ENCODE results near the gene TLR1. TPM values are rescaled to one million over a fixed set of nuclear protein-coding genes. Genes with fewer than 3 reads are reported as not detected.

TLR1 gene
- total RNA-seq, 1 donor from 2014 or later, result 0.34 TPM

DNA sequence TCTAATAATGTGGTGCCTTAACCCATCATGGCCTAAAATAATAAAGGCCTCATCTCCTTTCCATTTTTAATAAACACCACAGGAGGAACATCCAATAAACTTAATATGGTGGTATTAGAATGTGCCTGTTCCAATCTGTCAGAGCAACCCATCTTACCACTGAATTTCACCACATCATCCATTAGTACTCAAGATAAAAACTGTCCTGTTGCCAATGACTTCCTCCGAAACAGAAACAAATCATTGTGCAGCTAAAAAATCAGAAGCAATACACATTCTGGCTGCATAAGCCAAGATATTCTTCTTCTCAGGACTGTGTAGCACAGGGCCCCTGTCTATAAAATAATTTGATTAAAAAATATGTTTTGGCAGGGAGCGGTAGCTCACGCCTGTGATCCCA, 40.3 kb downstream of the TLR1 start:
- peaks cover 4% of the 10 kb centered on the region for H3K9me3 Mint-ChIP-seq
- intact Hi-C loops (cut with micrococcal nuclease), result no loop called here
- DNase-seq (ENCODE audit: low spot score), result no peak
- H3K27ac Mint-ChIP-seq, result no peak overlapping the region
- no peak overlapping the region for H3K4me3 Mint-ChIP-seq (ENCODE audit: low read depth)
- H3K36me3 Mint-ChIP-seq (ENCODE audit: low read depth), result no peaks in the 10 kb centered on the region
- H3K4me1 Mint-ChIP-seq (ENCODE audit: low read depth), result peaks cover 13% of the 10 kb centered on the region
- peaks cover 6% of the 10 kb centered on the region for H3K27me3 Mint-ChIP-seq (ENCODE audit: low read depth)

DNA sequence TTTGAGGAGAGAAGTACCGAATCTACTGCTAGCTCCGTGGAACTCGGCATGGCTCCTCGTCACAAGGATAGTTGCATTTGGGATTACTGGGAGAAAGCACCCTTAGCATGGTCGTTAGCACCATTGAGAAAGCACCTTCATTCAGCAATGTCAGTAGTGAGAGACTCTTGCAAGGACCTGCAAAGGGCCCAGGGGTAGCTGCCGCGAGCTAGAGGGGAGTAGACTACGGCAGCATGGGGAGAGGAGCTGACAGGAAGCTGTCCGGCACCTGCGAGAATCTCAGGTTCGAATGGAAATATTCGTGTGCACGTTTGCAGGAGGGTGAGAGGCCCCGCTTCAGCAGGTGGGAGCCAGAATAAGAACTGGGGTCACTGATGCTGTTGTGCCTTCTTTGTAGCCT, 42.0 kb downstream of the TLR1 start:
- Mint-ChIP-seq H3K36me3 (ENCODE audit: low read depth) (no peaks in the 10 kb centered on the region), H3K27me3 (ENCODE audit: low read depth) (peaks cover 3% of the 10 kb centered on the region), H3K27ac (no peak overlapping the region), H3K4me1 (ENCODE audit: low read depth) (peaks cover 16% of the 10 kb centered on the region), H3K9me3 (peaks cover 4% of the 10 kb centered on the region), H3K4me3 (ENCODE audit: low read depth) (no peak overlapping the region)
- no peak for DNase-seq (ENCODE audit: low spot score)
- intact Hi-C loops (cut with micrococcal nuclease), result no loop called here

DNA sequence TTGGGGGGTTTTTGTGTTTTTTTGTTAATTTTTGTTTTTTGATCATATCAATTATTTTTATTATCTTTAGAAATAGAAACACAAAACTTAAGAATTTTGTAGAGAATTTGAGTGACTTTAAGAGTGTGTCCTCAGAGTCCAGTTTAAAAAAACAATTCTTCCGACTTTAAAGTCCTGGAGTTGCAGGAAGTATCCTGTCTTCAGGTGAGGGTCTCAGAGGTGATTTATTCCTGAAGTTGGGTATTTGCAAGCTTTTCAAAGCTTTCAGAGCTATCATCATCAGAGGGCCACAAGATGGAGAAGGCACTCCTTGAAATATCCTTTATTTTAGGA, 44.8 kb downstream of the TLR1 start:
- intact Hi-C loops (cut with micrococcal nuclease), result loop anchor here (1.0 to 2.0 kb wide), 4 partner anchors 24 to 375 kb away; partner anchors contain the start of genes TLR1 and TLR6
- H3K27ac Mint-ChIP-seq, result no peak overlapping the region
- H3K4me3 Mint-ChIP-seq (ENCODE audit: low read depth), result no peak overlapping the region
- H3K27me3 Mint-ChIP-seq (ENCODE audit: low read depth), result peaks cover 5% of the 10 kb centered on the region
- DNase-seq (ENCODE audit: low spot score), result no peak
- H3K9me3 Mint-ChIP-seq, result no peaks in the 10 kb centered on the region
- H3K4me1 Mint-ChIP-seq (ENCODE audit: low read depth), result peaks cover 16% of the 10 kb centered on the region
- no peaks in the 10 kb centered on the region for H3K36me3 Mint-ChIP-seq (ENCODE audit: low read depth)

DNA sequence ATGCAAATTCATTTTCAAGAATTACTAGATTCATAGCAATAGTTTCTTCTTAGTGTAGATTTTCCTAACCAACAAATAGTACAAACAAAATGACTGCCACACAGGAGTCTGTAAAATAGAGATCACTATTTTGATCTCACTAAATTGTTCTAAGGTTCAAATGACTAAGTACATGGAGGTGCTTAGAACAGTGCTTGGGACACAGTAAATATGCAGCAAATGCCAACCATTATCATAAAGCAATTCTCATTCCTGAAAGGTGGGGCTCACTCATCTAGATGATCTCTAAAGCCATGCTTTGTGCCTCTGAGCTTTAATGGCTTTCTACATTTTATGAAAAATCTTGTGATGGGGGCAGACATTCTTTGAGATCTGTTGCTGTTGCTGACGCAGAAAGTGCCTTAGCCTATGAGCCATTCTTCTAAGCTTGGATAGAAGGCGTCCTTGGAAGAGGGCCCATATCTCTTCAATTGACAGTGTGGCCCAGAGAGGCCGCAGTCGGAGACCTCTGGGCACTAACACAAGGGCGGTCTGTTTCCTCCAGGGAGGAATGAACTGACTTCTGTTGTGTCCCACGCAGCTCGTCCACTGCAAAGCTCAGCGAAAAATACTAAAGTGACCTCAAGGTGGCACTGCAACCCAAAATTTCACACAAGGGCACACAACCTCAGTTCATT, 45.3 kb downstream of the TLR1 start:
- peak; percentile 32 for DNase-seq (ENCODE audit: low spot score)
- peaks cover 5% of the 10 kb centered on the region for H3K27me3 Mint-ChIP-seq (ENCODE audit: low read depth)
- no peak overlapping the region for H3K27ac Mint-ChIP-seq
- no peaks in the 10 kb centered on the region for H3K9me3 Mint-ChIP-seq
- no peak overlapping the region for H3K4me3 Mint-ChIP-seq (ENCODE audit: low read depth)
- no peaks in the 10 kb centered on the region for H3K36me3 Mint-ChIP-seq (ENCODE audit: low read depth)
- H3K4me1 Mint-ChIP-seq (ENCODE audit: low read depth), result peaks cover 16% of the 10 kb centered on the region
- intact Hi-C loops (cut with micrococcal nuclease), result loop anchor here (1.0 to 2.0 kb wide), 4 partner anchors 24 to 376 kb away; partner anchors contain the start of genes TLR1 and TLR6

DNA sequence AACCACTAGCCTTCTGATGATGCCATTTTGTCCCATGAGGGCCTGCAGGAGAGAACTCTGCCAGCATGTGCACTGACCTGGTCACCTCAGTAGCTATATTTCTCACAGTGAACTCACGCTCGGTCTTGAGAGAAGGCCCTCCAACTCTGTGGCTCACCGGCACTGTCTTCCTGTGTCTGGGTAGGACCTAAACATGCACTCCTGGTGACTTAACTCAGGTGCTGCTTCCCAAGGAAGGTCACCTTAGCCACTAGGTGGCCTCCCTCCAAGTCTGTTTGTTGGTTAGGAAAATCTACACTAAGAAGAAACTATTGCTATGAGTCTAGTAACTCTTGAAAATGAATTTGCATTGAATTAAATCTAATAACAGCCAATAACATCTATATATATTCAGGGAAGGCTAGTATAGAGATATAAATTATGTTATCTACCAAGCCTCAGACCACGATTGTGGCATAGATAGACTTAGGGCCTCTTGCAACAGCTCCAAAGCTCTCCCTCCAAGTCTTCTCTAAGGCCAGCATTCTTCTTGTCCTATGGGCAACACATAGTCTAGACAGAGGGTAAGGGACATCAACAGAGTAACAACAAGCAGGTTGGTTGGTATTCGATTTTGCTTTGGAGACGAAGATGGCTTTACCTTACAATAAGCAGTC, 46.5 kb downstream of the TLR1 start:
- peaks cover 5% of the 10 kb centered on the region for H3K27me3 Mint-ChIP-seq (ENCODE audit: low read depth)
- intact Hi-C loops (cut with micrococcal nuclease), result loop anchor here (2.0 kb wide), 2 partner anchors 47 to 377 kb away; partner anchors contain the start of gene TLR1
- H3K4me3 Mint-ChIP-seq (ENCODE audit: low read depth), result no peak overlapping the region
- peaks cover 16% of the 10 kb centered on the region for H3K4me1 Mint-ChIP-seq (ENCODE audit: low read depth)
- no peaks in the 10 kb centered on the region for H3K9me3 Mint-ChIP-seq
- H3K27ac Mint-ChIP-seq, result no peak overlapping the region
- DNase-seq (ENCODE audit: low spot score), result no peak
- no peaks in the 10 kb centered on the region for H3K36me3 Mint-ChIP-seq (ENCODE audit: low read depth)

DNA sequence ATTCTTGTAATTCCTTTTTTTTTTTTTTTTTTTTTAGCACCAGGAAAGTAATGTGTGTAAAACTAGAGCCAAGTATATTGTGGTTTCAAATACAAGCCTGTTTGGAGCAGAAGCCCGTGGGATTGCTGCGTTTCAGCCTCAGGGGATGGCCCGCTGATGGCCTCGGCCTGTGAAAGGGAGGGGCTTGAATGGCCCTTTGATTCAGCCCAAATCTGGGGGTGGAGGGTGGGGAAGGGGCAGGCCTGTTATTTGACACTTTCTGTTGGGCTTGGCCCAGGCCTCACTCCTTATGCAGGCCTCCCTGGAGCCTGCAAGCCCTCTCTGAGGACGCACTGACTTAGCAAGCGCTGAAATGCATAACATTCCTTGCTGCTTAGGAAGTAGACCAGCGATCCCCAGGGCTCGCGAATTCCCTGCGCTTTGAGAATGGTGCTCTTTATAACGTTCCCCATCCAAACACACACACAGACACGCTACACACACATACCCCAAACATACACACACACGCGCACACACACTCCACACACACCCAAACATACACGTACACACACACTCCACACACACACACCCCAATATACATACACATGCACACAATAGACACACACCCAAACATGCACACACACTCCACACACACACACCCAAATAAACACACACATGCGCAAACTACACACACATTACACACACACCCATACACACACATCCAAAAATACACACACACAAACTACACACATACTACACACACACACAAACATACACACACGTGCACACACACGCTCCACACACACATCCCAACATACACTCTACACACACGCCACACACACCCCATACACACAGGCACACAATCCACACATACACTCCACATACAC, 51.4 kb downstream of the TLR1 start:
- Mint-ChIP-seq H3K27ac (no peak overlapping the region), H3K4me3 (ENCODE audit: low read depth) (no peak overlapping the region), H3K4me1 (ENCODE audit: low read depth) (peaks cover 7% of the 10 kb centered on the region), H3K36me3 (ENCODE audit: low read depth) (peaks cover 3% of the 10 kb centered on the region), H3K27me3 (ENCODE audit: low read depth) (peaks cover 2% of the 10 kb centered on the region), H3K9me3 (peaks cover 7% of the 10 kb centered on the region)
- DNase-seq (ENCODE audit: low spot score), result no peak
- intact Hi-C loops (cut with micrococcal nuclease), result no loop called here

DNA sequence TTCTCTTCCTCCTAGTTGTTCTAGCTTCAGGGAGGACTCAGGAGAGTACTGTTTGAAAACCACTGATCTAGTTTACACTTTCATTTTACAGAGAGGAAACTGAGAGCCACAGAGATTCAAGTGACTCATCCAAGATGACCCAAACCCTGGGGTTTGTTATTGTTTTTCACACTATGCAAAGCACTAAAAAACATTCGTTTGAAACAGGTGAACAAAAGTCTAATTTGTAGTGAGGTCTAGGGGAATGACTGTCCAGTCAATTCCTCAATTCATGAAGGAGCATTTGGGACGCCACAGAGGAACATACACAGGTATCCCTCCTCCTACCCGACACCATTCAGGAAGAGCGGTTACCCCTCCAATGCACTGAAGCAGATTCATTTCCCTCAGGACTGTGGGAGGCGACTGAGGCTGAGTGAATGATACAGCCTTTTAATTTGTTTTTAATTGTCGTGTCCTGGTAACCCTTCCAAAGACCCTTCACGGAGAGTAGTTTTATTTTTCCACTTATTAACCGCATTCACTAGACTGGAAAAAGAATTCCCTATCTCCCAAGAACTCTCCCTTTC, 52.1 kb downstream of the TLR1 start:
- H3K4me1 Mint-ChIP-seq (ENCODE audit: low read depth), result peaks cover 7% of the 10 kb centered on the region
- peaks cover 2% of the 10 kb centered on the region for H3K27me3 Mint-ChIP-seq (ENCODE audit: low read depth)
- peaks cover 3% of the 10 kb centered on the region for H3K36me3 Mint-ChIP-seq (ENCODE audit: low read depth)
- H3K4me3 Mint-ChIP-seq (ENCODE audit: low read depth), result no peak overlapping the region
- no peak for DNase-seq (ENCODE audit: low spot score)
- H3K27ac Mint-ChIP-seq, result no peak overlapping the region
- peaks cover 9% of the 10 kb centered on the region for H3K9me3 Mint-ChIP-seq
- intact Hi-C loops (cut with micrococcal nuclease), result no loop called here

DNA sequence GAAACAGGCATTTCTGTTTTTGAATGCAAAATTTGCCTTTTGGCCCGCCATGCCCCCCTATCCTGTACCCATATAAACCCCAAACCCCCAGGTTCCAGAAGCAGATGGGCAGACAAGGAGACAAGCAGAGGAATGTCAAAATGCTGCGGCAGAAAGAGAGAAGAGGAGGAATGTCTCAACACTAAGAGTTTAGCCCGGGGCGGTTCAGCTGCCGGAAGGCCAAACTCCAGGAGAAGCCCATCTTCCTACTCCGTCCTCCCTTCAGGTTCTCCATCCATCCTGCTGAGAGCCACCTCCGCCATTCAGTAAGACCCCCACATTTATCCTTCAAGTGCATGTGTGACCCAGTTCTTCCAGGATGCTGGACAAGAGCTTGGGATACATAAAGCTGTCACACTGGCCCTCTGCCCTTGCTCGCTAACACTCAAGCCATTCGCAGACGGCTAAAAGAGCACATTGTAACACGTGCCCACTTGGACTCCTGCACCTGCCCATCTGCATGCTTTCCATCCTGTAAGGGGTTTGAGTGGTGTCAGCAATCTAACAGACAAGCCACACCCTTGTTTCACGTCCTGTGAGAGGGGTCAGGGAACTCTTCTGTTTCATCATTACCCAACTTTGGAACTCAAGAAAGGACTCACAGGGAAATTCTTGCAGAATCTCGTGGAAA, 53.1 kb downstream of the TLR1 start:
- Mint-ChIP-seq H3K9me3 (peaks cover 18% of the 10 kb centered on the region), H3K27ac (no peak overlapping the region), H3K27me3 (ENCODE audit: low read depth) (peaks cover 2% of the 10 kb centered on the region), H3K36me3 (ENCODE audit: low read depth) (peaks cover 3% of the 10 kb centered on the region), H3K4me3 (ENCODE audit: low read depth) (no peak overlapping the region), H3K4me1 (ENCODE audit: low read depth) (peaks cover 7% of the 10 kb centered on the region)
- intact Hi-C loops (cut with micrococcal nuclease), result no loop called here
- DNase-seq (ENCODE audit: low spot score), result no peak

DNA sequence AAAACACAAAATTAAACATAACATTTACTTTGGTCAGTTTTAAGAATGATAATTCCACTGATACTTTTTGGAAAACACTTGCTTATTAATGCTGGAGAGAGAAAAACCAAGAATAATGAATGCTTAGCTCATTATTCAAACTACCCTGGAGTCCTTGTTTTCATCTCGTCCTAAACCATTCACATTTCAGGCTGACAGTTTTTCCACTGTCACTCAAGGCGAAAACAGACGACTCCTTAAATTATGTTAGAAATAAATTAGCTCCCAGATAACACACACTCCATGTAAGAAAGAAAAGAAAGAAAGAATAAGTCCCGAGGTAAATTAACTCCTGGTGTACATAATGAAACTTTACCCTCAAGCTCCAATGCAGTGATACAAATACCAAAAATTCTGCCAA, 55.3 kb downstream of the TLR1 start:
- H3K36me3 Mint-ChIP-seq (ENCODE audit: low read depth), result peaks cover 3% of the 10 kb centered on the region
- no peak for DNase-seq (ENCODE audit: low spot score)
- peaks cover 18% of the 10 kb centered on the region for H3K9me3 Mint-ChIP-seq
- no peak overlapping the region for H3K27ac Mint-ChIP-seq
- H3K4me1 Mint-ChIP-seq (ENCODE audit: low read depth), result peaks cover 7% of the 10 kb centered on the region
- no peak overlapping the region for H3K4me3 Mint-ChIP-seq (ENCODE audit: low read depth)
- H3K27me3 Mint-ChIP-seq (ENCODE audit: low read depth), result no peaks in the 10 kb centered on the region
- intact Hi-C loops (cut with micrococcal nuclease), result no loop called here

DNA sequence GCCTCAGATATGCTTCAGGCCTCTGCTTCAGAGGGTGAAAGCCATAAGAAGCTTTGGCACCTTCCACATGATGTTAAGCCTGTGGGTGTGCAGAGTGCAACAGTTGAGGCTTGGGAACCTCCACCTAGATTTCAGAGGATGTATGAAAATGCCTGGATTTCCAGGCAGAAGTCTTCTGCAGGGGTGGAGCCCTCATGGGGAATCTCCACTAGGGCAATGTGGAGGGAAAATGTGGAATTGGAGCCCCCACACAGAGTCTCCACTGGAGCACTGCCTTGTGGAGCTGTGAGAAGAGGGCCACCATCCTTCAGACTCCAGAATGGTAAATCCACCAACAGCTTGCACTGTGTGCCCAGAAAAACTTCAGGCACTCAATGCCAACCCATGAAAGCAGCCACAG, 57.0 kb downstream of the TLR1 start:
- H3K36me3 Mint-ChIP-seq (ENCODE audit: low read depth), result peaks cover 3% of the 10 kb centered on the region
- intact Hi-C loops (cut with micrococcal nuclease), result no loop called here

More for the DNA sequence above, 57.0 kb downstream of the TLR1 start:
- peaks cover 2% of the 10 kb centered on the region for H3K27me3 Mint-ChIP-seq (ENCODE audit: low read depth)
- peaks cover 10% of the 10 kb centered on the region for H3K4me1 Mint-ChIP-seq (ENCODE audit: low read depth)
- no peak overlapping the region for H3K27ac Mint-ChIP-seq
- no peak overlapping the region for H3K4me3 Mint-ChIP-seq (ENCODE audit: low read depth)
- DNase-seq (ENCODE audit: low spot score), result no peak
- peaks cover 18% of the 10 kb centered on the region for H3K9me3 Mint-ChIP-seq
